Activated naive CD8-positive, alpha-beta T cell treated with anti-CD3 and anti-CD28 coated beads for 36 hours (primary cell): Measurements from ENCODE around the gene DNAJC15. TPM values are rescaled to one million over a fixed set of nuclear protein-coding genes. Genes with fewer than 3 reads are reported as not detected.
A peak's percentile ranks its signal among the peaks of the same experiment; 100 is the strongest.
"Not testable (repeated sequence)": the region's sequence is repeated elsewhere in the genome, so short reads cannot be mapped to it uniquely, and the experiment has no call there.

Experiments used
- DNase-seq: peaks from one replicate; pipeline ENCODE4 v3.0.0; 2021
- H3K27ac Mint-ChIP-seq: one replicate; pipeline ENCODE4 v1.8.0; 2022; ENCODE audit warnings: mild to moderate bottlenecking, moderate library complexity, mixed read lengths
- H3K27me3 Mint-ChIP-seq: one replicate; pipeline ENCODE4 v1.8.0; 2022; ENCODE audit warnings: mild to moderate bottlenecking, mixed read lengths
- H3K36me3 Mint-ChIP-seq: one replicate; pipeline ENCODE4 v1.8.0; 2021; ENCODE audit warnings: mild to moderate bottlenecking, mixed read lengths
- H3K4me1 Mint-ChIP-seq: one replicate; pipeline ENCODE4 v1.8.0; 2021; ENCODE audit warnings: mixed read lengths
- H3K4me3 Mint-ChIP-seq: one replicate; pipeline ENCODE4 v1.8.0; 2022; ENCODE audit warnings: mild to moderate bottlenecking, moderate library complexity, mixed read lengths
- H3K9me3 Mint-ChIP-seq: one replicate; pipeline ENCODE4 v1.8.0; 2022; ENCODE audit warnings: mixed read lengths
- total RNA-seq, 2 experiments: library from RNA; stranded (reverse); gene quantifications; one replicate each; pipeline ENCODE4 v1.2.3, GENCODE V29; 2021

Gene DNAJC15
- total RNA-seq, 2 experiments from 2014 or later = 13.6 to 13.9 TPM

DNA sequence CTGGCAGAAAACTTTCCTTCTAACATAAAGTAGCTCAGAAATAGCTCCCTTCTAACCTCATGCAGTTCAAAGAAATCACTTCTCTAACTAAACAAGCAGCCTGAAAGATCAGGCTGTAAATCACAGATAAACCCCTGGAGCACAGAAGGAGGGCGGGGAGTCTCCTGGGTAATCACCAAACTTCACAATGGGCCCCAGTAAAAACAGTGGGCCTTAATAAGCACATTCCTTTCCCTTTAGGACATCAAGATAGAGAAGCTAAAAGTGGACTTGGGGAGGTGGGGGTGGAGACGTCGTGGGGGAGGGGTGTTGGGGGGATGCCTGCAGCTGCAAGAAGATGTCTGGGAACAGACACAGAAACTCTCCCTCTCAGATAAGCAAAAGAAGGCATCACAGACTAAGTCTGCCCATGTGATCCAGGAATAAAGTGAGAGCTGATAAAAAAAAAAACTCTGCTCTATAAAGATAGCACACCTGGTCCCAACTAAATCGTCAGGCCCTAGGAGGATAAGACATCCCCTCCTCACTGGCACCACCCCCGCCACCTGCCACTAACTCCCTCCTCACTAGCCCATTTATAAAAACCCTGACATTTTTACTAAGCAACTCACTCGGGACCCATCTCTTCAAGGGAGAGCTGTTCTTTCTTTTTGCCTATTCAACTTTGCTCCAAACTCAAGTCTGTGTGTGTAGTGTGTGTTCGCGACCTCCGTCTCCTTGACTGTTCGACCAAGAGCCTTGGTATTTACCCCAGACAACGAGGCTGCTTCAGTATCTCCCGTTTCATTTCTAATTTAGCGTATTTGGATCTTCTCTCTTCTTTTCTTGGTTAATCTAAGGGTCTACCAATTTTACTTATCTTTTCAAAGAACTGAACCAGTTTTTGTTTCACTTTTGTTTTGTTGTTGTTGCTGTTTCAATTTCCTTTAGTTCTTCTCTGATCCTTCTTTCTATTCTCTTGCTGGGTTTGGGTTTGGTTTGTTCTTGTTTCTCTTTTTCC is 31.7 kb downstream of the DNAJC15 start:
- Mint-ChIP-seq H3K4me3 (no peak overlapping the region), H3K9me3 (peaks cover 3% of the 10 kb centered on the region), H3K36me3 (peaks cover 16% of the 10 kb centered on the region), H3K27me3 (no peaks in the 10 kb centered on the region), H3K4me1 (peaks cover 32% of the 10 kb centered on the region), H3K27ac (no peak overlapping the region)
- peak; percentile 11 for DNase-seq

DNA sequence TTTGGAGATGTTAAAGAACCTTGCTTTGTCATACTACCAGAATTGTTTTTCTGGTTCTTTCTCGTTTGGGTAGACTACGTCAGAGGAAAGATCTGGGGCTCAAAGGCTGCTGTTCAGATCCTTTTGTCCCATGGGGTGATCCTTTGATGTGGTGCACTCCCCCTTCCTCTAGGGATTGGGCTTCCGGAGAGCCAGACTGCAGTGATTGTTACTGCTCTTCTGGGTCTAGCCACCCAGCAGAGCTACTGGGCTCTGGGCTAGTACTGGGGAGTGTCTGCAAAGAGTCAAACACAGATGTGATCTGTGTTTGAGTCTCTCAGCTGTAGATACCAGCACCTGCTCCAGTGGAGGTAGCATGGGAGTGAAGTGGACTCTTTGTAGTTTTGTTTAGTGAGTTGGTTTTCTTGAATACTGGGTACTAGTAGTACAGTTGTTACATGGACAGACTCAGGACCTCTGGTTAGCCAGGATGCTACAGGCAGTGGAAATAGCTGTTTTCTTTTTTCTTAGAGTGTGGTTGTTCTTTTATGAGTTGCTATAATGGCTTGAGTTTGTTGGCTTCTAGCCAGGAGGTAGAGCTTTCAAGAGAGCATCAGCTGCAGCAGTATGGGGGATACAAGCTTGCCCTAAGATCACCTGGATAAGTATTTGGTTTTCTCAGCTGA is 34.4 kb downstream of the DNAJC15 start:
- Mint-ChIP-seq H3K27me3 (no peaks in the 10 kb centered on the region), H3K36me3 (peaks cover 28% of the 10 kb centered on the region), H3K27ac (peak overlapping the region; percentile 82), H3K9me3 (peaks cover 3% of the 10 kb centered on the region), H3K4me1 (peaks cover 49% of the 10 kb centered on the region), H3K4me3 (no peak overlapping the region)
- no peak for DNase-seq

DNA sequence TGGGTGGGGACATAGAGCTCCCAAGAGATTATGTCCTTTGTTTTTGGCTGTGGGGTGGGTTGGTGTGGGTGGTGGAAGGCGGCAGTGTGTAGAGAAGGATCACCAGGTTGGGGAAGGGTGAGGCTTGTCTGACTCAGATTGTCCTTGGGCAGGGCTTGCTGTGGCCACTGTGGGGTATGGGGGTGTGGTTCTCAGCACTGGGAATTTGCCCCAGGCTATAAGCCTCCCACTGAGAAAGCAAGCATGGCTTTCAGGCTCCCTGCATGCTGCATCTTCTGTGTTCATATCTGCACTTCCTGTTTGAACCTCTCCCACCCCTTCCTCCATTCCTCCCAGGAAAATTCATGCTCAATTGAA is 34.9 kb downstream of the DNAJC15 start:
- H3K27ac Mint-ChIP-seq = peak overlapping the region; percentile 82
- no peak overlapping the region for H3K4me3 Mint-ChIP-seq
- H3K27me3 Mint-ChIP-seq = no peaks in the 10 kb centered on the region
- peaks cover 3% of the 10 kb centered on the region for H3K9me3 Mint-ChIP-seq
- H3K36me3 Mint-ChIP-seq = peaks cover 28% of the 10 kb centered on the region
- H3K4me1 Mint-ChIP-seq = peaks cover 49% of the 10 kb centered on the region
- DNase-seq = peak; percentile 38

DNA sequence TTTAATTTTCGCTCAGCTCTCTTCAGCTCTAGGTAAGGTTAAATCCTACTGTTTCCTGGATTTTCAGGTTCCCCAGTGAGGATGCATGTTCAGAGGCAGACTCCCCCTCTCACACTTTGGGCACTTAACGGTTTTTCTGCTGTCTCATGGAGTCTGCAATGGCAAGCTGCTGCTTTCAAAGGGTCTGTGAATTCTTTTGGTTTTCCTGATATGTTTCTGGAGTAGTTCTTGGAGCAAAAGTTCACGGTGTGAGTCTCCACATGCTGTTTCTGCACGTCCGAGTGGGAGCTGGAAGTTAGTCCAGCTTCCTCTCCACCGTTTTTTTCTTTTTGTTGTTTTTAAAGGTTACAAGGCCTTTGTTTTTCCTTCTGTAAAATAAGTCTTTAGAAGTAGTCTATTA is 35.4 kb downstream of the DNAJC15 start:
- Mint-ChIP-seq H3K27me3 (no peaks in the 10 kb centered on the region), H3K27ac (no peak overlapping the region), H3K4me3 (no peak overlapping the region)

DNA sequence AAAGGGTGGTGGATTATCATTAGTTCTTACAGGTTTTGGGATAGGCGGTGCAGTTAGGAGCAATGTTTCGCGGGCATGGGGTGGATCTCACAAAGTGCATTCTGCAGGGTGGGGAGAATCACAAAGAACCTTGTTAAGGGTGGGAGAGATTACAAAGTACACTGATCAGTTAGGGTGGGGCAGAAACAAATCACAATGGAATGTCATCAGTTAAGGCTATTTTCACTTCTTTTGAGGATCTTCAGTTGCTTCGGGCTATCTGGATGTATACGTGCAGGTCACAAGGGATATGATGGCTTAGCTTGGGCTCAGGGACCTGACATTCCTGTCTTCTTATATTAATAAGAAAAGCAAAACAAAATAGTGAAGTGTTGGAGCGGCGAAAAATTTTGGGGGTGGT is 36.4 kb downstream of the DNAJC15 start:
- not testable (repeated sequence) for H3K4me3 Mint-ChIP-seq, H3K27me3 Mint-ChIP-seq, H3K9me3 Mint-ChIP-seq, DNase-seq
- H3K27ac Mint-ChIP-seq = peak overlapping the region; percentile 18
- peaks cover 52% of the 10 kb centered on the region for H3K4me1 Mint-ChIP-seq
- H3K36me3 Mint-ChIP-seq = peaks cover 30% of the 10 kb centered on the region

More for the DNA sequence above, 35.4 kb downstream of the DNAJC15 start:
- H3K36me3 Mint-ChIP-seq = peaks cover 30% of the 10 kb centered on the region
- no peak for DNase-seq
- peaks cover 52% of the 10 kb centered on the region for H3K4me1 Mint-ChIP-seq
- peaks cover 3% of the 10 kb centered on the region for H3K9me3 Mint-ChIP-seq

DNA sequence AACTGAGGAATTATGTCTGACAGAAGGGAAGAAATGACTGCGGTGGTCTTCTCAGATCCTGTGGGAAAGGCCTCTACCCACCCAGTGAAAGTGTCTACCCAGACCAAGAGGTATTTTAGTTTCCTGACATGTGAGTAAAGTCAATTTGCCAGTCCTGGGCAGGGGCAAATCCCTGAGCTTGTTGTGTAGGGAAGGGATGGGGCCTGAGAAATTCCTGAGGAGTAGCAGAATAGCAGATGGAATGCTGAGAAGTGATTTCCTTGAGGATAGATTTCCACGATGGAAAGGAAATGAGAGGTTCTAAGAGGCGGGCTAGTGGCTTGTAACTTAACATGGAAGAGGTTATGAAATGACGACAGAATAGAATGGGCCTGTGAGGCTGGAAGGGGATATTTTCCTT is 37.4 kb downstream of the DNAJC15 start:
- H3K9me3 Mint-ChIP-seq, H3K27me3 Mint-ChIP-seq, DNase-seq, H3K4me3 Mint-ChIP-seq, H3K27ac Mint-ChIP-seq: not testable (repeated sequence)
- Mint-ChIP-seq H3K36me3 (peaks cover 30% of the 10 kb centered on the region), H3K4me1 (peaks cover 52% of the 10 kb centered on the region)

DNA sequence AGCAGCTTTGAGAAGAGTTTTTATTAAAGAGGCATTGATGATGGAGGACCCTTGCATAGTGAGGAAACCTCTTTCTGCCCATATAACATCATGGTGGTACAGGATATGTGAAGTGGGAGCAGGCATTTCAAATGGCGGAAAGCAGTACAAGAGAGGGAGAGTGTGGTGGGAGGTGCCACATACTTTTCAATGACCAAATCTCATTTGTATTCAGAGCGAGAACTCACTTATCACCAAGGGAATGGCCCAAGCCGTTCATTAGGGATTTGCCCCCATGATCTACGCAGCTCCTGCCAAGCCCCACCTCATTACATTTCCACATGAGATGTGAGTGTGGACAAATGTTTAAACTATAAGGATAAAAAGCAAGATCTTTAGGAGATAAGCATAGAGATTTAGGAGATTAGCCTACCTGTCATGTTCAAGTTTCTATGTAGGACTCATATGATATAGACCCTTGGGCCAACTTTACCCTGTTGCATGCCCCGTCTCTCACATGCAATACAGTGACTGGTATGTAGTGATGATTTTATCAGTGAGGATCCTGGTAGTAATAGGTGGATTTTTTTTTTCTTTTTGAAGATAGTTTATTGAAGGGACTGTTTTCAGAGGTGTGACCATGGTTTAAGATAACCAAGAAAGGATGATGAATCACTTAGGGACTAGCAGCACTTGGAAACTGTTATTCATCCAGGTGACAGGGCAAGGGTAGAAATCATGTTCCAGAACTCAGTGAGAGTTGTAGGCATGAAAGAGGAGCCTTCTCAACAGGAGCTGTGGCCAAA is 38.3 kb downstream of the DNAJC15 start:
- peaks cover 46% of the 10 kb centered on the region for H3K4me1 Mint-ChIP-seq
- no peak for DNase-seq

DNA sequence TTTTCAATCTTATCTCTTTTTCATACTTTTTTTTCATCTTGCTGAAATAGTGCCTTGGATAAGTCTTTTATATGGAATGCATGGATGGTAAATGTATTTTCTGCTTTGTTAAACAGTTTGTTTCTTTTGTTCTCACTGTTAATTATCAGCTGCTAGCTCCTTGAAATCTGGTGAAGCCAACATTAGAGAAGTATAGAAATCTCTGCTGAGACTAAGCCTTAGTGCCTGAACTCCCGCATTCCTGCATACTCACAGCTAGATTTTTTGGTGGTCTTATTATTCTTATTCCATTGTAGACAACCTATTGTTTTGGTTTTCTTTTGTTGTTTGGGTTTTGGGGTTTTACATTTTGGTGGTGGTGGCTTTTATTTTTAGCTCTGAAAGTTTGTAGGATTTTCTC is 48.4 kb downstream of the DNAJC15 start:
- Mint-ChIP-seq H3K9me3 (no peaks in the 10 kb centered on the region), H3K27ac (no peak overlapping the region), H3K27me3 (no peaks in the 10 kb centered on the region), H3K36me3 (peaks cover 15% of the 10 kb centered on the region), H3K4me1 (peaks cover 27% of the 10 kb centered on the region), H3K4me3 (no peak overlapping the region)
- no peak for DNase-seq

More for the DNA sequence above, 38.3 kb downstream of the DNAJC15 start:
- Mint-ChIP-seq H3K27me3 (no peaks in the 10 kb centered on the region), H3K36me3 (peaks cover 31% of the 10 kb centered on the region), H3K9me3 (peaks cover 3% of the 10 kb centered on the region), H3K27ac (peak overlapping the region; percentile 56), H3K4me3 (no peak overlapping the region)

DNA sequence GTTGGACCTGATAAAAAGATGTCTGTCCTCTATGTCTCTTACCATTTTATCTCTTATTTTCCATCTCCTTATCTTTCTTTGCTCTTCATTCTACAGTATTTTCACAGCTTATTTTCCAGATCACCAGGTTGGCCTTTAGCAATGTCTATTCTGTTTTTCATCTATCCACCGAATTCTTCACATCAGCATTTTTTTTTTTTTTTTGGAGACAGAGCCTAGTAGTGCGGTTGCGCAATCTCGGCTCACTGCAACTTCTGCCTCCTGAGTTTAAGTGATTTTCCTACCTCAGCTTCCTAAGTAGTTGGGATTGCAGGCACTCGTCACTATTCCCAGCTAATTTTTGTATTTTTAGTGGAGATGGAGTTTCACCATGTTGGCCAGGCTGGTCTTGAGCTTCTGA is 49.0 kb downstream of the DNAJC15 start:
- Mint-ChIP-seq H3K9me3 (no peaks in the 10 kb centered on the region), H3K4me3 (no peak overlapping the region), H3K36me3 (peaks cover 15% of the 10 kb centered on the region), H3K4me1 (peaks cover 28% of the 10 kb centered on the region), H3K27me3 (no peaks in the 10 kb centered on the region), H3K27ac (no peak overlapping the region)
- no peak for DNase-seq

DNA sequence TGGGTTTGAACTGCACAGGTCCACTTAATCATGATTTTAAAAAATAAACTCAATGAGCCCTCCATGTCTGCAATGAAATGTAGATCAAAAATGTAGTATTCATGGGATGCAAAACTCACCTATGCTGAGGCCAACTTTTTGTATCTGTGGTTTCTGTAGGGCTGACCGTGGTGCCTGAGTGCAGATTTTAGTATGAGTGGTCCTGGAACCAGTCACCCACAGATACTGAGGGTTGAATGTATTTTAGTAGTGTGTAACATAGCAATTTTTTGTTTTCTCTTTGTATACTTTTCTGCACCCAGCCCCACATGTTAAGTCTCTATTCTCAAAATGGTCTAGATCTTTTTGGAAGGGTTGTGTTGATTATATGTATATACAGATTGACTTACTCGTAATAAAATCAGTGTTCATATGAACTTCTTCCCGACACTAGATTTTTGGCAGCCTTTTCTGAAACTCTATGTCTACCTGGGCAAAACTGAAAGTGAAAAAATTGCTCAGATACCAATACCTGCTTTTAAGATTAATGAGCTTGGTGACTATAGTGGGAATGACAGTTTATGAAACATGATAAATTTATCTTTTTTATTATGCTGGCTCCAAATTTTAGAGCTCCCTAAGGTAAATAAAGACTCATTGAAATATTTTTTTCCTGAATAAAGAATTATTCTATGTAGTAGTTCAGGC is 51.6 kb downstream of the DNAJC15 start:
- Mint-ChIP-seq H3K36me3 (peaks cover 29% of the 10 kb centered on the region), H3K9me3 (peaks cover 2% of the 10 kb centered on the region), H3K4me1 (peaks cover 40% of the 10 kb centered on the region), H3K4me3 (no peak overlapping the region), H3K27ac (peak overlapping the region; percentile 36), H3K27me3 (no peaks in the 10 kb centered on the region)
- DNase-seq = no peak

DNA sequence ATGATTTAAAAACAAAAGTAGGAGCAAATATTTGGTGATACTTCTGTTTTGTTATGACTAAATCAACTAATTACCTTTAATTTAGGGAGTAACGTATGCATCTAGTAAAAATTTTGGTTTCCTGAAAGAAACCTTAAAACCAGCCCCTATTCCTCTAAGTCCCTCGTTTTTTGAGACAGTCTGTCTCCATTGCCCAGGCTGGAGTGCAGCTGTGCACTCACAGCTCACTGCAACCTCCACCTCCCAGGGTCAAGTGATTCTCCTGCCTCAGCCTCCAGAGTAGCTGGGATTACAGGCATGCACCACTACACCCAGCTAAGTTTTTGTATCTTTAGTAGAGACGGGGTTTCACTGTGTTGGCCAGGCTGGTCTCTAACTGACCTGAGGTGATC is 52.1 kb downstream of the DNAJC15 start:
- not testable (repeated sequence) for H3K9me3 Mint-ChIP-seq, H3K27ac Mint-ChIP-seq, H3K27me3 Mint-ChIP-seq, H3K4me3 Mint-ChIP-seq, DNase-seq
- peaks cover 40% of the 10 kb centered on the region for H3K4me1 Mint-ChIP-seq
- H3K36me3 Mint-ChIP-seq = peaks cover 35% of the 10 kb centered on the region

DNA sequence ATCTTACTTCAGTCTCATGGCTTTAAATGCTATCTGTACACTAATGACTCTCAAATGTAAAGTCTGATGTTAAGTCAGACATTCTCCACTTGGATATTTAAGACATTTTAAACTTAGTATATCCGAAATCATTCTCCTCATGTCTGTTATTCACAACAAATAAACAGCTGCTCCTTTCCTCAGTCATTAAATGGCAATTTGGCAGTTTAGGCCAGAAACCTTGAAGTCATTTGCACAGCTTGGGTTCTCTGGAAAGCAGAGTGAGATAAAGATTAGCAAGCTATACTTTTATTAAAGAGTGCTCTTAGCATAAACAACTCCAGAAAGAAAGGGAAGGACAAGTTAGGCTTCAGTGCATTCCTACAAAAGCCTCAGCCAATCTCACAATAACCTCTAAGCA is 53.7 kb downstream of the DNAJC15 start:
- Mint-ChIP-seq H3K9me3 (peaks cover 5% of the 10 kb centered on the region), H3K27me3 (no peaks in the 10 kb centered on the region), H3K27ac (no peak overlapping the region), H3K4me3 (no peak overlapping the region), H3K4me1 (peaks cover 35% of the 10 kb centered on the region), H3K36me3 (peaks cover 42% of the 10 kb centered on the region)
- DNase-seq = no peak

DNA sequence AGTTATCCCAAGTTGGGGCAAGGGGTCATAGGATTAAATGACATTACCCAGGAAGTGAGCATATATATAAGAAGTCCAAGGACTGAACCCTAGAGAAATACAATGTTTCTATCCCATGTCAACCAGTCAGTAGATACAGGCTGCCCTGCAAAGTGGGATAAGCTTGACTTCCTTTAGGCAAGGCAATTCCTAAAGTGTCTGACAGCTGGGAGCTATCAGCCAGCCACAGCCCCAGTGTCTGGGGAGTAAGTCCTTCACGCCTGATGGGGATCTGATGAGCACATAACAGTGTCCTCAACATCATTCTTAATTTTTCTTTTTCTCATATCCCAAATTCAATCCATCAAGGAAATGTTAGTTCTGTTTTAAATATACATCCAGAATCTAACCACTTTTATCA is 54.1 kb downstream of the DNAJC15 start:
- Mint-ChIP-seq H3K27ac (no peak overlapping the region), H3K27me3 (no peaks in the 10 kb centered on the region)
- DNase-seq = no peak

DNA sequence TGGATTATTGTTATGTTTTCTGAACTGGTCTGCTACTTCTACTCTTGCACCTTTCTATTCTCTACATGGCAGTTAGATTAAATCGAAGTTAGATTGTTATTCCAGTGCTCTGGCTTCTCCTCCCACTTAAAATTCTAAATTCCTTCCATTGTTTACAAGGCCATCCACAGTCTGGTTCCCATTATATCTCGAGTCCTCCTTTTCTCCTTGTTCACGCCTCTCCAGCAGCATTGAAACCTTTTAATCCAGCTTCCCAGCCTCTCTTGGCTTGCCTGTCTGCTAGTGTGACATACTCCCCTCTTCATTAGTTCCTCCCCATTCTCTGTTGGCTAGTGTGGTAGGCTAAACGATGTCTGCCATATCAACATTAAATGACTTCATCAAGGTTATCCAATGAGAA is 54.5 kb downstream of the DNAJC15 start:
- H3K4me1 Mint-ChIP-seq = peaks cover 32% of the 10 kb centered on the region
- peaks cover 5% of the 10 kb centered on the region for H3K9me3 Mint-ChIP-seq
- H3K27me3 Mint-ChIP-seq = no peaks in the 10 kb centered on the region
- peaks cover 36% of the 10 kb centered on the region for H3K36me3 Mint-ChIP-seq
- no peak for DNase-seq
- H3K4me3 Mint-ChIP-seq = no peak overlapping the region
- H3K27ac Mint-ChIP-seq = no peak overlapping the region

More for the DNA sequence above, 54.1 kb downstream of the DNAJC15 start:
- Mint-ChIP-seq H3K4me3 (no peak overlapping the region), H3K9me3 (peaks cover 5% of the 10 kb centered on the region), H3K4me1 (peaks cover 32% of the 10 kb centered on the region), H3K36me3 (peaks cover 39% of the 10 kb centered on the region)
